Natural killer cell (primary cell): ENCODE measurements around the gene MRE11. TPM values are rescaled to one million over a fixed set of nuclear protein-coding genes. Genes with fewer than 3 reads are reported as not detected.

Source experiments
- ATAC-seq, 3 donors: fragments of 150-1000 bp in 2 of 3; fragments of 200-7000 bp in 1 of 3; cut with Tn5 transposase; 1 replicate in 1 of 3; 2 replicates in 2 of 3; pipeline ENCODE4 v1.10.0; 2021; ENCODE audit warnings: mild to moderate bottlenecking in 2 of 3, moderate library complexity in 2 of 3
- DNase-seq, 2 donors: peaks; one replicate each; pipeline versions ENCODE4 v3.0.0 to v3.0.0-alpha.2; 2013 to 2021; ENCODE audit warnings: mixed read lengths in 1 of 2
- H3K27ac ChIP-seq: one replicate; pipeline ENCODE4 v1.5.1; 2013; ENCODE audit warnings: mild to moderate bottlenecking, low read length
- H3K27me3 ChIP-seq: one replicate; pipeline ENCODE4 v1.6.1; 2013; ENCODE audit warnings: low read length; ENCODE audit not compliant: control insufficient read depth, insufficient read depth
- H3K36me3 ChIP-seq: one replicate; pipeline ENCODE4 v1.6.1; 2013; ENCODE audit warnings: low read length; ENCODE audit not compliant: control insufficient read depth, insufficient read depth
- H3K4me1 ChIP-seq: one replicate; pipeline ENCODE4 v1.6.1; 2013; ENCODE audit warnings: low read length; ENCODE audit not compliant: control insufficient read depth, insufficient read depth
- H3K4me3 ChIP-seq: one replicate; pipeline ENCODE4 v1.5.1; 2013; ENCODE audit warnings: low read length
- H3K9me3 ChIP-seq: one replicate; pipeline ENCODE4 v1.6.1; 2013; ENCODE audit warnings: low read length; ENCODE audit not compliant: control insufficient read depth, insufficient read depth
- H3K27ac Mint-ChIP-seq, 2 donors: one replicate each; pipeline ENCODE4 v1.8.0; 2022; ENCODE audit warnings: mild to moderate bottlenecking in 2 of 2, mixed read lengths in 2 of 2, moderate library complexity in 1 of 2
- H3K27me3 Mint-ChIP-seq, 2 donors: one replicate each; pipeline ENCODE4 v1.8.0; 2022; ENCODE audit warnings: low read depth in 2 of 2, mixed read lengths in 2 of 2
- H3K36me3 Mint-ChIP-seq: one replicate; pipeline ENCODE4 v1.8.0; 2022; ENCODE audit warnings: mixed read lengths
- H3K4me1 Mint-ChIP-seq, 2 donors: one replicate each; pipeline ENCODE4 v1.8.0; 2022; ENCODE audit warnings: mixed read lengths in 2 of 2
- H3K4me3 Mint-ChIP-seq: one replicate; pipeline ENCODE4 v1.8.0; 2022; ENCODE audit warnings: mild to moderate bottlenecking, moderate library complexity, mixed read lengths
- H3K9me3 Mint-ChIP-seq, 2 donors: one replicate each; pipeline ENCODE4 v1.8.0; 2022; ENCODE audit warnings: mixed read lengths in 2 of 2
- WGBS: methylation state at CpG from one replicate; pipeline ENCODE4 v1.1.7; 2013; ENCODE audit warnings: missing lambda C conversion rate; ENCODE audit not compliant: insufficient coverage; 5-methylcytosine and 5-hydroxymethylcytosine counted together
- intact Hi-C: fragments of 100-400 bp; cut with micrococcal nuclease; formaldehyde crosslinking; loops from one replicate; pipeline ENCODE4 v1.14.2; 2022
- total RNA-seq, 4 donors: library from RNA; stranded (reverse); fragments of 120-200 nt in 1 of 4; gene quantifications; one replicate each; pipeline versions ENCODE4 v1.2.3 to v1.2.4, GENCODE V29; 2013 to 2022
- TF ChIP-seq, protein P1 (sequence below): fragments of 200-600 bp; IDR thresholded peaks from one replicate; pipeline ENCODE4 v1.8.0; 2022; ENCODE audit warnings: antibody characterized with exemption

The MRE11 gene
- total RNA-seq, 3 donors from 2014 or later (not counting 1 experiment from before 2014, with no cell fraction given), result 42.1 to 45.2 (median 43.8) TPM

DNA sequence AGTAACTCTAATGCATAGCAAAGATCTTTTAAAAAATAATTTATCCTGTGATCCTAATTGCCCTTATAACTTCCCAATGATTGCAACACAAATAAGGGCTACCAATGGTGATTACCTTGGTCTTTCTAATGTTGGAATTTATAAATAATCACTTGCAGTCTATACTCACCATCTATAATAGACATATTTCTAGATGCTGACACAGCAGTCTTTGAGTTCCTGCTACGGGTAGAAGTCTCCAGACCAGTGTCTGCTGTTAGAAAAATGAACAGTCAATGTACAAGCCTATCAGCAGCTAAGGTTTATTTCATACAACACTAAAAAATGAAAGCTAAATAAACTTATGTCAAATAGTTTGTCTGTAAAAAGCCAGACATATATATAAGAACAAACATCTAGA is 48.0 kb downstream of the MRE11 start:
- Histone ChIP-seq H3K4me1 (no peaks in the 10 kb centered on the region), H3K4me3 (no peak overlapping the region), H3K27ac (no peak overlapping the region), H3K27me3 (no peaks in the 10 kb centered on the region), H3K9me3 (no peaks in the 10 kb centered on the region), H3K36me3 (peaks cover 33% of the 10 kb centered on the region)
- DNase-seq (no peak), ATAC-seq (no peak)
- Mint-ChIP-seq H3K36me3 (peaks cover 15% of the 10 kb centered on the region), H3K9me3 (no peaks in the 10 kb centered on the region), H3K27me3 (no peaks in the 10 kb centered on the region), H3K4me3 (no peak overlapping the region), H3K27ac (no peak overlapping the region), H3K4me1 (peaks cover 3 to 8% of the 10 kb centered on the region in 2 donors)
- TF ChIP-seq, protein P1, sequence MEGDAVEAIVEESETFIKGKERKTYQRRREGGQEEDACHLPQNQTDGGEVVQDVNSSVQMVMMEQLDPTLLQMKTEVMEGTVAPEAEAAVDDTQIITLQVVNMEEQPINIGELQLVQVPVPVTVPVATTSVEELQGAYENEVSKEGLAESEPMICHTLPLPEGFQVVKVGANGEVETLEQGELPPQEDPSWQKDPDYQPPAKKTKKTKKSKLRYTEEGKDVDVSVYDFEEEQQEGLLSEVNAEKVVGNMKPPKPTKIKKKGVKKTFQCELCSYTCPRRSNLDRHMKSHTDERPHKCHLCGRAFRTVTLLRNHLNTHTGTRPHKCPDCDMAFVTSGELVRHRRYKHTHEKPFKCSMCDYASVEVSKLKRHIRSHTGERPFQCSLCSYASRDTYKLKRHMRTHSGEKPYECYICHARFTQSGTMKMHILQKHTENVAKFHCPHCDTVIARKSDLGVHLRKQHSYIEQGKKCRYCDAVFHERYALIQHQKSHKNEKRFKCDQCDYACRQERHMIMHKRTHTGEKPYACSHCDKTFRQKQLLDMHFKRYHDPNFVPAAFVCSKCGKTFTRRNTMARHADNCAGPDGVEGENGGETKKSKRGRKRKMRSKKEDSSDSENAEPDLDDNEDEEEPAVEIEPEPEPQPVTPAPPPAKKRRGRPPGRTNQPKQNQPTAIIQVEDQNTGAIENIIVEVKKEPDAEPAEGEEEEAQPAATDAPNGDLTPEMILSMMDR, result no peak
- intact Hi-C loops, result no loop called here
- no CpG with 5 or more reads among the region's 1 CpG for WGBS

DNA sequence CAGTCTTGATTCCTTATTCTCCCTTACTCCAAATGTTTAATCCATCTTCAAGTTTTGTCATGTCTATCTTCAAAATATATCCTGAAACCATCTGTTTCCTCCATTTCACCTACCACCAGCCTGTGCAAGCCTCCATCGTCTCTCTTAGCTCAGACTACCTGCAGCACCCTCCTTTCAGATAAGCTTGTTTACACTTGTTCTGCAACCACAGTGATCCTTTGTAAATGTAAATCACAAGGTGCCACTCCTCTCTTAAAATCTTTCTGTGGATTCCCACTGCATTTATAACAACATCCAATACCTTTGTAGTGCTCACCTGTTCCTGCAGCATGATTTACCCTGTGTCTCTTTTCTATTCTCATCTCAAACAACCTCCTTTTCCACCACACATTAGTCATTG is 60.6 kb downstream of the MRE11 start:
- Mint-ChIP-seq H3K4me1 (peaks cover 0 to under 1% of the 10 kb centered on the region in 2 donors), H3K27me3 (no peaks in the 10 kb centered on the region), H3K9me3 (no peaks in the 10 kb centered on the region), H3K36me3 (peaks cover 31% of the 10 kb centered on the region), H3K27ac (no peak overlapping the region), H3K4me3 (no peak overlapping the region)
- H3K27me3 ChIP-seq, result no peaks in the 10 kb centered on the region
- H3K9me3 ChIP-seq, result no peaks in the 10 kb centered on the region
- no peak for DNase-seq
- H3K36me3 ChIP-seq, result peaks cover 64% of the 10 kb centered on the region
- intact Hi-C loops, result no loop called here
- 88% methylated on average over 1 of the region's 1 CpG for WGBS
- H3K27ac ChIP-seq, result no peak overlapping the region
- no peaks in the 10 kb centered on the region for H3K4me1 ChIP-seq
- TF ChIP-seq, protein P1, result no peak
- no peak overlapping the region for H3K4me3 ChIP-seq
- no peak for ATAC-seq

DNA sequence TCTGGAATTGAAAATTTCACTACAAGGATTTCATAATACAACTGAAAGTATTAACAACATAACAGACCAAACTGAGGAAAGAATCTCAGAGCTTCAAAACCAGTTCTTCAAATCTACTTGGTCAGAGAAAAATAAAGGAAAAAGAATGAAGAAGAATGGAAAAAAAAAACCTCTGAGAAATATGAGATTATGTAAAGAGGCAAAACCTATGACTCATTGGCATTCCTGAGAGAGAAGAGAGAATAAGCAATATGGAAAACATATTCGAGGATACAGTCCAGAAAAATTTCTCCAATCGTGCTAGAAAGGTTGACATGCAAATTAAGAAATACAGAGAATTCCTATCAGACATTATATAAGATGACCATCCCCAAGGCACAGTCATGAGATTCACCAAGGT is 69.0 kb downstream of the MRE11 start:
- no peaks in the 10 kb centered on the region for H3K9me3 Mint-ChIP-seq
- H3K27me3 Mint-ChIP-seq, result no peaks in the 10 kb centered on the region
- TF ChIP-seq, protein P1, result no peak
- no peak overlapping the region for H3K27ac Mint-ChIP-seq
- no peak overlapping the region for H3K4me3 ChIP-seq
- H3K36me3 ChIP-seq, result peaks cover 37% of the 10 kb centered on the region
- H3K4me1 Mint-ChIP-seq, result peaks cover 10 to 25% of the 10 kb centered on the region in 2 donors
- 92% methylated on average over 2 of the region's 2 CpGs for WGBS
- DNase-seq, result no peak
- no peak overlapping the region for H3K27ac ChIP-seq
- H3K4me1 ChIP-seq, result no peaks in the 10 kb centered on the region
- no peak for ATAC-seq
- no peak overlapping the region for H3K4me3 Mint-ChIP-seq
- intact Hi-C loops, result no loop called here
- peaks cover 37% of the 10 kb centered on the region for H3K36me3 Mint-ChIP-seq
- no peaks in the 10 kb centered on the region for H3K9me3 ChIP-seq
- H3K27me3 ChIP-seq, result no peaks in the 10 kb centered on the region

DNA sequence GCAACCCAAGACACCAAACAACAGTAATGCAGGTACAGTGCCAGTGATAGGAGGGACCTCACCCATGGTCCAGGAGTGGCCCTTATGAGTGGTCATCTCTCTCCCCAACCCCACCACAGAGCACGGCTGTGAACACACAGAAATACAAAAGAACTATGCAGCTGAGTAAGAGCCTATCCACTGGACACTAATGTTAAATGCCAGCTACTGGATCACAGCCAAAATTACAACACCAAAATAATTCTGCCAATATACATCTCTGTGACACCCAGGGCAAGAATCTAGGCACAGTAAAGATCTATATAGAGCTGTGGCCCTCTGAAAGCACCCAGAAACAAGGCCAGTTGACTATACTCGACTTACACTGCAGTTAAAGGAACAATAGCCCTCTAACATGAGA is 69.6 kb downstream of the MRE11 start:
- peaks cover 10 to 25% of the 10 kb centered on the region in 2 donors for H3K4me1 Mint-ChIP-seq
- H3K27ac ChIP-seq, result no peak overlapping the region
- H3K36me3 ChIP-seq, result peaks cover 33% of the 10 kb centered on the region
- H3K4me3 Mint-ChIP-seq, result no peak overlapping the region
- TF ChIP-seq, protein P1, result no peak
- DNase-seq (no peak), ATAC-seq (no peak)
- no peaks in the 10 kb centered on the region for H3K4me1 ChIP-seq
- no peak overlapping the region for H3K27ac Mint-ChIP-seq
- H3K4me3 ChIP-seq, result no peak overlapping the region
- 96% methylated on average over 2 of the region's 2 CpGs for WGBS
- no peaks in the 10 kb centered on the region for H3K27me3 ChIP-seq
- no peaks in the 10 kb centered on the region for H3K9me3 ChIP-seq
- H3K9me3 Mint-ChIP-seq, result no peaks in the 10 kb centered on the region
- H3K27me3 Mint-ChIP-seq, result no peaks in the 10 kb centered on the region
- peaks cover 33% of the 10 kb centered on the region for H3K36me3 Mint-ChIP-seq
- intact Hi-C loops, result no loop called here
